Astrocyte of the spinal cord (primary cell): ENCODE data around the gene MMP27.

Experiments used
- DNase-seq: peaks from one replicate; pipeline ENCODE4 v3.0.0; 2011; ENCODE audit warnings: low read depth, low spot score
- H3K4me3 ChIP-seq: 2 replicates; pipeline ENCODE4 v1.5.1; 2011; ENCODE audit warnings: low read depth, mild to moderate bottlenecking, low read length, moderate library complexity
- CTCF ChIP-seq: IDR thresholded peaks from 2 replicates; pipeline ENCODE4 v1.5.1; 2012; ENCODE audit warnings: low read depth, mild to moderate bottlenecking, low read length, inconsistent platforms
- in situ Hi-C: cut with HindIII; loops from 2 replicates; pipeline ENCODE4 v1.10.0; 2017; ENCODE audit warnings: low sequenced_read_pairs

The MMP27 gene

GRCh38 chr11:102680945-102681344 is 24.6 kb downstream of the MMP27 start:
- no peak for TF ChIP-seq CTCF
- DNase-seq: no peak
- no peak overlapping the region for H3K4me3 ChIP-seq
- in situ Hi-C loops: no loop called here

- no peak overlapping the region for H3K4me3 ChIP-seq
- in situ Hi-C loops: no loop called here
- no peak for DNase-seq
- no peak for TF ChIP-seq CTCF
Measured at GRCh38 chr11:102678022-102678421, 27.5 kb downstream of the MMP27 start.

- no peak for DNase-seq
- H3K4me3 ChIP-seq: no peak overlapping the region
- TF ChIP-seq CTCF: no peak
- in situ Hi-C loops: no loop called here
Measured at GRCh38 chr11:102676084-102676483, 29.5 kb downstream of the MMP27 start.

GRCh38 chr11:102669664-102670063 is 35.9 kb downstream of the MMP27 start:
- in situ Hi-C loops: no loop called here
- DNase-seq: no peak
- H3K4me3 ChIP-seq: no peak overlapping the region
- TF ChIP-seq CTCF: no peak

GRCh38 chr11:102666331-102666957 is 39.1 kb downstream of the MMP27 start:
- DNase-seq: peak; percentile 61
- H3K4me3 ChIP-seq: no peak overlapping the region
- in situ Hi-C loops: no loop called here
- peak; percentile 90 for TF ChIP-seq CTCF

GRCh38 chr11:102664001-102664752 is 41.4 kb downstream of the MMP27 start:
- in situ Hi-C loops: no loop called here
- H3K4me3 ChIP-seq: no peak overlapping the region
- TF ChIP-seq CTCF: peak; percentile 47
- DNase-seq: no peak
